Keratinocyte (primary cell): ENCODE results near the gene TNFAIP3. TPM values are rescaled to one million over a fixed set of nuclear protein-coding genes. Genes with fewer than 3 reads are reported as not detected.
"Not testable (repeated sequence)": the region's sequence is repeated elsewhere in the genome, so short reads cannot be mapped to it uniquely, and the experiment has no call there.

Experiments
- DNase-seq: peaks from one replicate; pipeline ENCODE4 v3.0.0-alpha.2; 2011; ENCODE audit warnings: low read depth, missing footprints, low spot score
- FAIRE-seq: peaks from 2 replicates; lab custom pipeline; 2011; peaks lifted over from hg19 to GRCh38; lab: Jason Lieb, UNC
- H2AFZ ChIP-seq: 2 replicates; pipeline ENCODE4 v1.6.0; 2012; ENCODE audit warnings: low read length, control low read depth, inconsistent platforms; ENCODE audit not compliant: control insufficient read depth
- H3K27ac ChIP-seq: 2 replicates; pipeline ENCODE4 v1.5.1; 2011; ENCODE audit warnings: low read length; ENCODE audit not compliant: control insufficient read depth, insufficient read depth
- H3K27me3 ChIP-seq: 3 replicates; pipeline ENCODE4 v1.6.0; 2011; ENCODE audit warnings: low read length; ENCODE audit not compliant: control insufficient read depth, insufficient read depth; ENCODE audit errors: extremely low read depth
- H3K36me3 ChIP-seq, 2 experiments: 2 replicates in 1 of 2; 3 replicates in 1 of 2; pipeline ENCODE4 v1.5.1; 2011; ENCODE audit warnings: low read length in 2 of 2, mild to moderate bottlenecking in 1 of 2; ENCODE audit not compliant: control insufficient read depth in 2 of 2, insufficient read depth in 2 of 2; ENCODE audit errors: extremely low read depth in 1 of 2
- H3K4me1 ChIP-seq: 3 replicates; pipeline ENCODE4 v1.5.1; 2011; ENCODE audit warnings: low read length; ENCODE audit not compliant: control insufficient read depth, insufficient read depth; ENCODE audit errors: extremely low read depth
- H3K4me2 ChIP-seq: 3 replicates; pipeline ENCODE4 v1.6.0; 2011; ENCODE audit warnings: low read depth, low read length; ENCODE audit not compliant: control insufficient read depth, insufficient read depth; ENCODE audit errors: extremely low read depth
- H3K4me3 ChIP-seq, 3 experiments: fragments of 200-600 bp in 1 of 3; sonication (generic) in 1 of 3; 2 replicates in 2 of 3; 3 replicates in 1 of 3; pipeline ENCODE4 v1.5.1; 2011 to 2016; ENCODE audit warnings: low read length in 3 of 3, mild to moderate bottlenecking in 3 of 3, control low read depth in 2 of 3, inconsistent platforms in 1 of 3, low read depth in 1 of 3, mixed read lengths in 1 of 3, mixed run types in 1 of 3, moderate library complexity in 1 of 3; ENCODE audit not compliant: control insufficient read depth in 2 of 3, insufficient read depth in 2 of 3; ENCODE audit errors: extremely low read depth in 1 of 3
- H3K79me2 ChIP-seq: 2 replicates; pipeline ENCODE4 v1.6.0; 2012; ENCODE audit warnings: low read length; ENCODE audit not compliant: control insufficient read depth, insufficient read depth
- H3K9ac ChIP-seq: 3 replicates; pipeline ENCODE4 v1.6.0; 2011; ENCODE audit warnings: low read length; ENCODE audit not compliant: control insufficient read depth, insufficient read depth; ENCODE audit errors: extremely low read depth
- H3K9me1 ChIP-seq: 3 replicates; pipeline ENCODE4 v1.6.0; 2011; ENCODE audit warnings: low read length; ENCODE audit not compliant: control insufficient read depth, insufficient read depth; ENCODE audit errors: extremely low read depth
- H3K9me3 ChIP-seq: 2 replicates; pipeline ENCODE4 v1.5.1; 2012; ENCODE audit warnings: low read depth, low read length; ENCODE audit not compliant: control insufficient read depth
- H4K20me1 ChIP-seq: 3 replicates; pipeline ENCODE4 v1.6.0; 2011; ENCODE audit warnings: low read length; ENCODE audit not compliant: control insufficient read depth, insufficient read depth; ENCODE audit errors: extremely low read depth
- CTCF ChIP-seq, 3 experiments: IDR thresholded peaks in 1 of 3; conservative IDR thresholded peaks in 1 of 3; optimal IDR thresholded peaks in 1 of 3; 2 replicates in 2 of 3; 3 replicates in 1 of 3; pipeline versions ENCODE3 to v1.5.1; 2011; ENCODE audit warnings: low read length in 3 of 3, mild to moderate bottlenecking in 3 of 3, moderate library complexity in 2 of 3, control low read depth in 1 of 3, inconsistent platforms in 1 of 3; ENCODE audit not compliant: insufficient read depth in 2 of 3; ENCODE audit errors: extremely low read depth in 1 of 3
- EZH2 ChIP-seq: IDR thresholded peaks from one replicate; pipeline ENCODE4 v1.6.1; 2012; ENCODE audit warnings: inconsistent platforms, mild to moderate bottlenecking, low read length, moderate library complexity
- dilution Hi-C: fragments of 300-500 bp; cut with MboI; formaldehyde crosslinking; loops from one replicate; pipeline ENCODE4 v1.7.0; 2020; ENCODE audit warnings: low sequenced_read_pairs; ENCODE audit not compliant: extremely low pct_ligation_motif_present
- polyA plus RNA-seq, 5 experiments: library from polyadenylated mRNA; depleted of rRNA in 3 of 5; stranded (reverse) in 3 of 5; stranded (forward) in 1 of 5; unstranded in 1 of 5; fragments of >200 nt; gene quantifications; 1 replicate in 1 of 5; 2 replicates in 3 of 5; 3 replicates in 1 of 5; pipeline versions ENCODE4 v1.2.1 to v1.2.3, GENCODE V29; 2011 to 2012; ENCODE audit warnings: missing spikeins in 2 of 5, low read depth in 1 of 5, low replicate concordance in 1 of 5

Gene TNFAIP3
- polyA plus RNA-seq, 1 donor (not counting 4 experiments of a cell fraction or from before 2014, with no cell fraction given), result 141 TPM

DNA sequence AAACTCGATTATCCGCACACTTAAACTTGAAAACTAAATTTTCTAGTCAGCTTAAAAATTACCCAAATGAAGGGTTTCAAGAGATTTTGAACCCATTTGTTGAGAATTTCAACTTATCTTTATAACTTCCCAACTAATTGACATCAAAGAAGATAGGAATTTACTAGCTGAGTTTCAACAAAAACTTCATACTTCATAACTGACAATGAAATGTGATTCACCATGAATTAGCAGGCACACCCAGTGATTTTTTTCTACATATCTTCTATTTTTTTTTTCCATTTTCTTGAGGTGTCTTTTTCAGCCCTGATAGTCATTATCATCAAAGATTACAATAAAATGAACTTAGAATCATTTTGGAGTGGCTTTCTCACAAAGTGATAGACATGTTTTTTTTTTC is 26.7 kb downstream of the TNFAIP3 start:
- Histone ChIP-seq H3K9me3 (no peaks in the 10 kb centered on the region), H3K27ac (peak overlapping the region; percentile 86), H3K4me3 (no peak overlapping the region), H3K27me3 (no peaks in the 10 kb centered on the region), H3K4me2 (peak overlapping the region; percentile 72), H3K79me2 (no peaks in the 10 kb centered on the region), H3K4me1 (peaks cover 36% of the 10 kb centered on the region), H3K9ac (peak overlapping the region; percentile 30), H3K9me1 (no peaks in the 10 kb centered on the region), H3K36me3 (no peaks in the 10 kb centered on the region), H4K20me1 (no peaks in the 10 kb centered on the region), H2AFZ (no peak overlapping the region)
- FAIRE-seq (no peak), DNase-seq (no peak)
- dilution Hi-C loops, result no loop called here
- TF ChIP-seq EZH2 (no peak), CTCF (optimal IDR thresholded peaks at IDR 0.05 in 1 of 3, IDR thresholded peaks at IDR 0.05 in 1 of 3, conservative IDR thresholded peaks at IDR 0.05 in 1 of 3; ENCODE audit: extremely low read depth in 1 of 3, insufficient read depth in 2 of 3, low read length in 3 of 3) (no peak)

DNA sequence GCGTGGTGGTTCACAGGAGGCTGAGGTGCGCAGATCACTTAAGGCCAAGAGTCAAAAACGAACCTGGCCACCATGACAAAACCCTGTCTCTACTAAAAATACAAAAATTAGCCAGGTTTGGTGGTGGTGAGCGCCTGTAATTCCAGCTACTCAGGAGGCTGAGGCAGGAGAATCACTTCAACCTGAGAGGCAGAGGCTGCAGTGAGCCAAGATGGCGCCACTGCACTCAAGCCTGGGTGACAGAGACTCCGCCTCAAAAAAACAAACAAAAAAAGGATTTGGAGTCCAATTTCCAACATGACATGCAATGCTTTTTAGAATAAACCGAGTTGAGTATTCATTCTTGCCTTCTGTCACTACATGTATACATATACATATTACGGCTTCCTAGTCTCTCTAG is 27.3 kb downstream of the TNFAIP3 start:
- H3K79me2 ChIP-seq, H3K36me3 ChIP-seq, DNase-seq, FAIRE-seq, H3K9me3 ChIP-seq, H3K4me2 ChIP-seq, H3K9ac ChIP-seq, H3K4me3 ChIP-seq, H3K27me3 ChIP-seq, dilution Hi-C loops, H3K9me1 ChIP-seq, H4K20me1 ChIP-seq: not testable (repeated sequence)
- Histone ChIP-seq H3K4me1 (peaks cover 36% of the 10 kb centered on the region), H3K27ac (peak overlapping the region; percentile 86), H2AFZ (peak overlapping the region; percentile 62)

DNA sequence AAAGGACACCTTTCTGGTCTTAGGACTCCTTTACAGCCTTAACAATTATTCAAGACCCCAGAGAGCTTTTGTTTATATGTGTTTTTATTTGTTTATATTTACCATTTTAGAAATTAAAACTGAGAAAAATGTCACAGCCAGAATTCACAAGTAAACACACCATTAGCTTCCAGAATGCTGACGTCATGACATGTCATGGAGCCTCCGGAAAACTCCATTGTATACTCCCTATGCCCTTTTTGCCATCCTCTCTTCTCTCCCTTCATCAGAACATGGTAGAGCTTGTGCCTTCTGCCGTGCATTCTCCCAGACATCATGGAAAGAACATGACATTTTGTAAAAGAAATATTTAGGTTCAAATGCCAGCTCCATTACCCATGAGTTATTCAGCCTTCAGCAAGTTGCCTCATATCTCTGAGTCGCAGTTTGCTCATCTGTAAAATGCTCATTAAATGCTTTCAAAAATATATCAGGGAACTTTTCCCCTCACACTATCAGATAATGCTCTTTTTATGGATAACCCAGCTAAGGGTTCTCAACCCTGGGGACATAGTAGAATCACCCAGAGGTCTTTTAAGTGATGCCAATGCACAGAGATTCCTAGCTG is 27.8 kb downstream of the TNFAIP3 start:
- H3K4me1 ChIP-seq, result peaks cover 36% of the 10 kb centered on the region
- H3K9ac ChIP-seq, result no peak overlapping the region
- no peak overlapping the region for H3K4me3 ChIP-seq
- peak overlapping the region; percentile 86 for H3K27ac ChIP-seq
- FAIRE-seq (peak; percentile 57), DNase-seq (no peak)
- no peaks in the 10 kb centered on the region for H3K36me3 ChIP-seq
- dilution Hi-C loops, result no loop called here
- no peak overlapping the region for H3K4me2 ChIP-seq
- H3K9me3 ChIP-seq, result no peaks in the 10 kb centered on the region
- no peaks in the 10 kb centered on the region for H3K27me3 ChIP-seq
- peak overlapping the region; percentile 62 for H2AFZ ChIP-seq
- TF ChIP-seq CTCF (optimal IDR thresholded peaks at IDR 0.05 in 1 of 3, IDR thresholded peaks at IDR 0.05 in 1 of 3, conservative IDR thresholded peaks at IDR 0.05 in 1 of 3; ENCODE audit: extremely low read depth in 1 of 3, insufficient read depth in 2 of 3, low read length in 3 of 3) (no peak), EZH2 (no peak)
- no peaks in the 10 kb centered on the region for H3K9me1 ChIP-seq
- no peaks in the 10 kb centered on the region for H4K20me1 ChIP-seq
- no peaks in the 10 kb centered on the region for H3K79me2 ChIP-seq
